Right lobe of liver (tissue), 4 donors: ENCODE results near the gene PPIE.
"Not testable (repeated sequence)": the region's sequence is repeated elsewhere in the genome, so short reads cannot be mapped to it uniquely, and the experiment has no call there.

ENCODE experiments used
- POLR2A ChIP-seq: fragments of 450-650 bp; IDR thresholded peaks from one replicate; pipeline ENCODE4 v1.6.1; 2017; ENCODE audit warnings: antibody characterized with exemption, mild to moderate bottlenecking
- TF ChIP-seq, protein P1 (sequence below), 4 donors: fragments of 200-600 bp in 3 of 4; fragments of 450-650 bp in 1 of 4; IDR thresholded peaks; one replicate each; pipeline versions ENCODE4 v1.5.1 to v1.8.0; 2016 to 2022; ENCODE audit warnings: antibody characterized with exemption in 4 of 4, mild to moderate bottlenecking in 2 of 4
- donor health status: DM: no; HTN: no; CAD: no.
- donor health status: DM: no; HTN: no; CAD: no.
- donor health status: DM: no; HTN: yes; CAD: no.

DNA sequence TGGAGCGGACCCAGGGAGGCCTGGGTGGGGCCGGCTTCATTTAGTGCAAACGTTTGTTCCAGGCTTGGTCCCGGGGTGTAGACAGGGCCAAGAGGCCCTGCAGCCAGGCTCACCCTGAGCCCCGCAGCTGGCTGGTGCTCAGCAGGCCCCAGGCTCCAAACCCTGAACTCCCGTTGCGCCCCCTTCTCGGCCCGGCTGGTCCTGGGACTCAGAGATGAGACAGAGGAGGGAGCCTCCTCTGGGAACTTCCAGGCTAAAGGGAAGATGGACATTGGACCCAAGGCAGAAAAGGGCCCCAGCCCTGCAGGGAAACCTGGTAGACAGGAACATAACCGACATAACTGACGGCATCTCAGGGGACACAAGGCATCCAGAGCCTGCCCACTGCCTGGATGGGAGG is 36.5 kb downstream of the PPIE start:
- TF ChIP-seq, protein P1, sequence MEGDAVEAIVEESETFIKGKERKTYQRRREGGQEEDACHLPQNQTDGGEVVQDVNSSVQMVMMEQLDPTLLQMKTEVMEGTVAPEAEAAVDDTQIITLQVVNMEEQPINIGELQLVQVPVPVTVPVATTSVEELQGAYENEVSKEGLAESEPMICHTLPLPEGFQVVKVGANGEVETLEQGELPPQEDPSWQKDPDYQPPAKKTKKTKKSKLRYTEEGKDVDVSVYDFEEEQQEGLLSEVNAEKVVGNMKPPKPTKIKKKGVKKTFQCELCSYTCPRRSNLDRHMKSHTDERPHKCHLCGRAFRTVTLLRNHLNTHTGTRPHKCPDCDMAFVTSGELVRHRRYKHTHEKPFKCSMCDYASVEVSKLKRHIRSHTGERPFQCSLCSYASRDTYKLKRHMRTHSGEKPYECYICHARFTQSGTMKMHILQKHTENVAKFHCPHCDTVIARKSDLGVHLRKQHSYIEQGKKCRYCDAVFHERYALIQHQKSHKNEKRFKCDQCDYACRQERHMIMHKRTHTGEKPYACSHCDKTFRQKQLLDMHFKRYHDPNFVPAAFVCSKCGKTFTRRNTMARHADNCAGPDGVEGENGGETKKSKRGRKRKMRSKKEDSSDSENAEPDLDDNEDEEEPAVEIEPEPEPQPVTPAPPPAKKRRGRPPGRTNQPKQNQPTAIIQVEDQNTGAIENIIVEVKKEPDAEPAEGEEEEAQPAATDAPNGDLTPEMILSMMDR (IDR thresholded peaks at IDR 0.05), result not testable (repeated sequence)
- not testable (repeated sequence) for TF ChIP-seq POLR2A
